Loucy (cell line): Measurements from ENCODE around the gene FAM120B.

ENCODE experiments used
- EZH2phosphoT487 ChIP-seq: fragments of 200-600 bp; IDR thresholded peaks from 2 replicates; pipeline ENCODE4 v1.6.1; 2018; ENCODE audit warnings: antibody characterized with exemption, mild to moderate bottlenecking, moderate library complexity, borderline replicate concordance
- TF ChIP-seq, protein P1 (sequence below): fragments of 200-600 bp; sonication (generic); conservative IDR thresholded peaks from 2 replicates; pipeline ENCODE4 v1.5.1; 2014; ENCODE audit warnings: mild to moderate bottlenecking, antibody characterized with exemption, low read length

DNA sequence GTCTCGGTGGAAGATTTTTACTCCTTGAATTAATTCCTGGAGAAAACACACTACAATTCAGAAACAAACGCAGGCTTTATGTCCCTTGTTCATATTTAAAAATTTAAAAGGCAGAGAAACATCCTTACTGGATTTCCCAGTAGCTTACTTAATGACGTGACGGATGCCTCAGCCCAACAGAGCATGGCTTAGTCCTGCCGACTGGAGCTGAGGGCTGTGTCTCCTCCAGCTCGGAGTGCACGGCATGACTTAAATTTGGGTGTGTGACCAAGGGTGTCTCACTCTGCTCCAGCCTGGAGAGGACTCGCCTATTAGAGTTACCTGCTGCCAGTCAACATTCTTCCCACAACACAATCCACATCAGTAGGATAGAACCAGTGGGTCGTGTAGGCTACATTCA is 139.4 kb downstream of the FAM120B start:
- TF ChIP-seq, protein P1, sequence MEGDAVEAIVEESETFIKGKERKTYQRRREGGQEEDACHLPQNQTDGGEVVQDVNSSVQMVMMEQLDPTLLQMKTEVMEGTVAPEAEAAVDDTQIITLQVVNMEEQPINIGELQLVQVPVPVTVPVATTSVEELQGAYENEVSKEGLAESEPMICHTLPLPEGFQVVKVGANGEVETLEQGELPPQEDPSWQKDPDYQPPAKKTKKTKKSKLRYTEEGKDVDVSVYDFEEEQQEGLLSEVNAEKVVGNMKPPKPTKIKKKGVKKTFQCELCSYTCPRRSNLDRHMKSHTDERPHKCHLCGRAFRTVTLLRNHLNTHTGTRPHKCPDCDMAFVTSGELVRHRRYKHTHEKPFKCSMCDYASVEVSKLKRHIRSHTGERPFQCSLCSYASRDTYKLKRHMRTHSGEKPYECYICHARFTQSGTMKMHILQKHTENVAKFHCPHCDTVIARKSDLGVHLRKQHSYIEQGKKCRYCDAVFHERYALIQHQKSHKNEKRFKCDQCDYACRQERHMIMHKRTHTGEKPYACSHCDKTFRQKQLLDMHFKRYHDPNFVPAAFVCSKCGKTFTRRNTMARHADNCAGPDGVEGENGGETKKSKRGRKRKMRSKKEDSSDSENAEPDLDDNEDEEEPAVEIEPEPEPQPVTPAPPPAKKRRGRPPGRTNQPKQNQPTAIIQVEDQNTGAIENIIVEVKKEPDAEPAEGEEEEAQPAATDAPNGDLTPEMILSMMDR, result no peak
- no peak for TF ChIP-seq EZH2phosphoT487
